Sigmoid colon (tissue), 7 donors: ENCODE data around the gene FTCD. TPM values are rescaled to one million over a fixed set of nuclear protein-coding genes. Genes with fewer than 3 reads are reported as not detected.

Experiments
- DNase-seq: peaks from one replicate; pipeline ENCODE4 v3.0.0-alpha.2; 2019
- H3K27ac ChIP-seq, 4 donors: fragments of 200-600 bp; sonication (generic); one replicate each; pipeline ENCODE4 v1.5.1; 2016 to 2019; ENCODE audit warnings: mild to moderate bottlenecking in 1 of 4
- H3K27me3 ChIP-seq, 3 donors: fragments of 200-600 bp; sonication (generic); one replicate each; pipeline ENCODE4 v1.5.1; 2019; ENCODE audit warnings: mild to moderate bottlenecking in 1 of 3
- H3K36me3 ChIP-seq, 4 donors: fragments of 200-600 bp; sonication (generic); one replicate each; pipeline ENCODE4 v1.5.1; 2016 to 2019
- H3K4me1 ChIP-seq, 4 donors: fragments of 200-600 bp; sonication (generic); one replicate each; pipeline ENCODE4 v1.5.1; 2017 to 2019
- H3K4me3 ChIP-seq, 4 donors: fragments of 200-600 bp; sonication (generic); one replicate each; pipeline ENCODE4 v1.5.1; 2017 to 2019; ENCODE audit warnings: mild to moderate bottlenecking in 2 of 4, moderate library complexity in 1 of 4
- H3K9me3 ChIP-seq, 4 donors: fragments of 200-600 bp in 3 of 4; sonication (generic) in 3 of 4; one replicate each; pipeline versions ENCODE4 v1.5.1 to v1.6.1; 2013 to 2019
- EP300 ChIP-seq, 4 donors: sonication (generic); formaldehyde crosslinking; IDR thresholded peaks; one replicate each; pipeline ENCODE4 v1.6.1; 2017; ENCODE audit warnings: antibody characterized with exemption in 4 of 4
- POLR2A ChIP-seq, 2 donors: fragments of 450-650 bp; IDR thresholded peaks; one replicate each; pipeline ENCODE4 v1.6.1; 2016; ENCODE audit warnings: antibody characterized with exemption in 2 of 2, mild to moderate bottlenecking in 2 of 2, moderate library complexity in 2 of 2
- POLR2AphosphoS5 ChIP-seq, 4 donors: sonication (generic); formaldehyde crosslinking; IDR thresholded peaks; one replicate each; pipeline ENCODE4 v1.6.1; 2017; ENCODE audit warnings: antibody characterized with exemption in 4 of 4
- WGBS, 2 donors: extraction: QIAGEN DNeasy Blood & Tissue Kit; methylation state at CpG; one replicate each; pipeline ENCODE4 v1.1.7; 2013; 5-methylcytosine and 5-hydroxymethylcytosine counted together
- intact Hi-C: fragments of 100-400 bp; cut with DNase I; formaldehyde crosslinking; loops from one replicate; pipeline ENCODE4 v1.15.1; 2023
- polyA plus RNA-seq, 3 donors: library from polyadenylated mRNA; stranded (reverse); fragments of 200-250 nt; gene quantifications; one replicate each; pipeline ENCODE4 v1.2.3, GENCODE V29; 2013
- total RNA-seq, 4 donors: library from RNA; depleted of rRNA; stranded (reverse); fragments of >200 nt; gene quantifications; one replicate each; pipeline ENCODE4 v1.1.0, GENCODE V29; 2016
- TF ChIP-seq, protein P1 (sequence below), 4 experiments: fragments of 450-650 bp in 3 of 4; fragments of 200-600 bp in 1 of 4; IDR thresholded peaks; one replicate each; pipeline ENCODE4 v1.5.1; 2016 to 2019; ENCODE audit warnings: antibody characterized with exemption in 4 of 4, mild to moderate bottlenecking in 3 of 4, moderate library complexity in 2 of 4
- donor health status: healthy with polysubstance abuse.
- donor health status: Bipolar disorder and iron deficiency.
- donor health status: healthy.

FTCD gene
- total and polyA plus RNA-seq, 7 donors = 0.20 to 1.4 TPM; not detected in 5

DNA sequence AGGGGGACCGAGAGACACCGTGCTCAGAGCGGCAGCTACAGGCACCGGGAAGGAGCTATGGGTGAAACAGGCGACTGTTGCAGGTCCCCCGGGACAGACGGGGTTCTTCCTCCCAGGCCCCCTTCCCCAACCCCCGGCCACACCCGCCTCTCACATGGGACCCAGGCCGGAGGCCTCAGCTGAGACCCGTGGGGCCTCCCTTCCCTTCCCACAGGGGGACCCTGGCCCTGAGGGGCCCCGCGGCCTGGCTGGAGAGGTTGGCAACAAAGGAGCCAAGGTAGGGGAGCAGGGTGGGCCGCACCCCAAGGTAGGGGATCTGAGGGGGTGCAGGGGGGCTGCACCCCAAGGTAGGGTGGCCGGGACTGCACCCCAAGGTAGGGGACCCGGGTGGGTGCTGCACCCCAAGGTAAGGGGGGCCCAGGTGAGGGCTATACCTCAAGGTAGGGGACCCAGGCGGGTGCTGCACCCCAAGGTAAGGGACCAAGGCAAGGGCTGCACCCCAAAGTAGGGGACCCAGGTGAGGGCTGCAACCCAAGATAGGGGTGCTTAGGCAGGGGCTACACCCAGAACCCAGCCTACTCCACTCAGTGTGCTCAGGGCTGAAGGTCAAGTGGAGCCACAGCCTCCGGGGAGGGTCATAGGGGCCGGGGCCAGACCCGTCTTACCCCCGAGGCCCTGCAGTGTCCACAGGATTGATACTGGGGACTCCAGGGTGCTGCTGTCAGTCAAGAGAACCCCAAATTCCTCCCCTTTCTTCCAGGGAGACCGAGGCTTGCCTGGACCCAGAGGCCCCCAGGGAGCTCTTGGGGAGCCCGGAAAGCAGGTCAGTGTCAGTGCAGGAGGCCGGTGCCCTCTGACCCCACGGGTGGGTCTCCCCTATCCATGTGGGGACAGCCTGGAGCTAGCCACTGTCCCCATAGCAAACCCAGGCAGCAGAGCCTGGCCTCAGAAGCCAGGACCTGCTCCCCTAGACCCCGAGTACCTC lies 34.8 kb downstream of the FTCD start:
- 74 to 82% methylated on average over 26 of the region's 26 CpGs for WGBS, 2 donors
- no peaks in the 10 kb centered on the region for H3K9me3 ChIP-seq
- H3K27ac ChIP-seq = peak overlapping the region; percentile 32 to 63 (median 57)
- H3K4me1 ChIP-seq = no peaks in the 10 kb centered on the region
- DNase-seq = peak; percentile 64
- H3K36me3 ChIP-seq = peaks cover 85 to 98% (median 96%) of the 10 kb centered on the region in 4 donors
- TF ChIP-seq, protein P1, sequence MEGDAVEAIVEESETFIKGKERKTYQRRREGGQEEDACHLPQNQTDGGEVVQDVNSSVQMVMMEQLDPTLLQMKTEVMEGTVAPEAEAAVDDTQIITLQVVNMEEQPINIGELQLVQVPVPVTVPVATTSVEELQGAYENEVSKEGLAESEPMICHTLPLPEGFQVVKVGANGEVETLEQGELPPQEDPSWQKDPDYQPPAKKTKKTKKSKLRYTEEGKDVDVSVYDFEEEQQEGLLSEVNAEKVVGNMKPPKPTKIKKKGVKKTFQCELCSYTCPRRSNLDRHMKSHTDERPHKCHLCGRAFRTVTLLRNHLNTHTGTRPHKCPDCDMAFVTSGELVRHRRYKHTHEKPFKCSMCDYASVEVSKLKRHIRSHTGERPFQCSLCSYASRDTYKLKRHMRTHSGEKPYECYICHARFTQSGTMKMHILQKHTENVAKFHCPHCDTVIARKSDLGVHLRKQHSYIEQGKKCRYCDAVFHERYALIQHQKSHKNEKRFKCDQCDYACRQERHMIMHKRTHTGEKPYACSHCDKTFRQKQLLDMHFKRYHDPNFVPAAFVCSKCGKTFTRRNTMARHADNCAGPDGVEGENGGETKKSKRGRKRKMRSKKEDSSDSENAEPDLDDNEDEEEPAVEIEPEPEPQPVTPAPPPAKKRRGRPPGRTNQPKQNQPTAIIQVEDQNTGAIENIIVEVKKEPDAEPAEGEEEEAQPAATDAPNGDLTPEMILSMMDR (IDR thresholded peaks at IDR 0.05) = no peak
- TF ChIP-seq POLR2AphosphoS5 (IDR thresholded peaks at IDR 0.05) (no peak), EP300 (IDR thresholded peaks at IDR 0.05) (no peak), POLR2A (IDR thresholded peaks at IDR 0.05) (no peak)
- intact Hi-C loops = no loop called here
- H3K4me3 ChIP-seq = no peak overlapping the region
- no peaks in the 10 kb centered on the region for H3K27me3 ChIP-seq

GRCh38 chr21:46119637-46120271 lies 35.6 kb downstream of the FTCD start:
- WGBS, 2 donors = 69 to 86% methylated on average over 14 of the region's 14 CpGs
- Histone ChIP-seq H3K9me3 (no peaks in the 10 kb centered on the region), H3K27ac (peak overlapping the region; percentile 36 to 63 (median 57)), H3K4me1 (no peaks in the 10 kb centered on the region), H3K36me3 (peaks cover 81 to 98% (median 96%) of the 10 kb centered on the region in 4 donors), H3K27me3 (no peaks in the 10 kb centered on the region), H3K4me3 (no peak overlapping the region)
- TF ChIP-seq POLR2AphosphoS5 (IDR thresholded peaks at IDR 0.05) (no peak), POLR2A (IDR thresholded peaks at IDR 0.05) (no peak), EP300 (IDR thresholded peaks at IDR 0.05) (no peak)
- TF ChIP-seq, protein P1 (IDR thresholded peaks at IDR 0.05) = no peak
- peak; percentile 58 for DNase-seq
- intact Hi-C loops = no loop called here

DNA sequence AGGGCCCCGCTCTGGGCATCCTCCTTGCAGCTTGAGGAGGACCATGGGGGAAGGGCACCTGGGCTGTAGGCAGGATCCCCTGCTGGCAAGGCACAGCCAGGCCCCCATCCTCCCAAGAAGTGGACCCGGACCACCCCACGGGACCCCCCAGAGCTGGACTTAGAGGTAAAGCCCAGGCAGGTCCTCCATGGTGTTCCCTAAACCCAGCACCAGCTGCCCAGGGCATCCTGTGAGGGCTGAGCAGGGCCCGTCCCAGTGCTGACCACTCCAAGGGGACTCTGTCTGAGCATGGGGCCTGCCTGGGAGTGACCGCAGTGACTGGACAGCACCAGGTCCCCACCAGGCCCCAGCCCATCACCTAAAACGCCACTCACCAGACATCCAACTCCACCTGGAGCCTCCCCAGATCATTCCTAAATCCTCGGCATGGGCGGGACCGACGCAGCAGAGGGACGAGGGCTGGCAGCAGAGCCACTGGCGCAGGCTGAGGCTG lies 36.2 kb downstream of the FTCD start:
- Histone ChIP-seq H3K4me1 (no peaks in the 10 kb centered on the region), H3K36me3 (peaks cover 75 to 98% (median 96%) of the 10 kb centered on the region in 4 donors), H3K4me3 (no peak overlapping the region), H3K9me3 (no peaks in the 10 kb centered on the region), H3K27ac (peak overlapping the region; percentile 36 to 63 (median 57)), H3K27me3 (no peaks in the 10 kb centered on the region)
- intact Hi-C loops = no loop called here
- peak; percentile 63 for DNase-seq
- WGBS, 2 donors = 74 to 90% methylated on average over 12 of the region's 12 CpGs
- TF ChIP-seq POLR2A (IDR thresholded peaks at IDR 0.05) (no peak), POLR2AphosphoS5 (IDR thresholded peaks at IDR 0.05) (no peak), EP300 (IDR thresholded peaks at IDR 0.05) (no peak)
- TF ChIP-seq, protein P1 (IDR thresholded peaks at IDR 0.05) = no peak

- intact Hi-C loops = no loop called here
- H3K36me3 ChIP-seq = peaks cover 80 to 99% (median 98%) of the 10 kb centered on the region in 4 donors
These were observed 36.8 kb downstream of the FTCD start for GRCh38 chr21:46118316-46119143.

More at GRCh38 chr21:46118316-46119143, 36.8 kb downstream of the FTCD start:
- Histone ChIP-seq H3K4me3 (no peak overlapping the region), H3K27ac (peak overlapping the region; percentile 36 to 63 (median 48)), H3K9me3 (no peaks in the 10 kb centered on the region), H3K4me1 (no peaks in the 10 kb centered on the region), H3K27me3 (no peaks in the 10 kb centered on the region)
- peak; percentile 60 for DNase-seq
- WGBS, 2 donors = 81 to 91% methylated on average over 27 of the region's 27 CpGs
- no peak for TF ChIP-seq POLR2A (IDR thresholded peaks at IDR 0.05)
- TF ChIP-seq EP300 (IDR thresholded peaks at IDR 0.05) = no peak
- no peak for TF ChIP-seq POLR2AphosphoS5 (IDR thresholded peaks at IDR 0.05)
- TF ChIP-seq, protein P1 (IDR thresholded peaks at IDR 0.05) = no peak
